ENCODE measurements around the gene DACH1.

The DACH1 gene

DNA sequence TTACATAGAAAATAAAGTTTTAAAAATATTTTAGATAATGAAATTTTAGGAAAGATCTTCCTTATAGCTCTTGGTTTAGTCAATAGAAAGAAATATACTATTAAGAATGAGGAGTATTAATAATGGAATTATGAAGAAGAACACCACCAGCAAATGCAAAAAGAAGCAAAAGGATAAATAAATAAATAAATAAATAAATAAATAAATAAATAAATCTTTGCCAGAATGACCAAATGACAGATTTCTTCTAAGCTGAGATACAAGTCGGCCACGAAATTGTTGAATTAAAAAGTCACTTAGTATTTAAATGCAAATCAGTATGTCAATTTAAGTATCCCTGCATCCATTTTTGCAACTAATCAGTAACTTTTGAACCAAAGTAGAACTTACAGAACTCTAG lies 95.9 kb downstream of the DACH1 start:
- DNase-seq = no peak

DNA sequence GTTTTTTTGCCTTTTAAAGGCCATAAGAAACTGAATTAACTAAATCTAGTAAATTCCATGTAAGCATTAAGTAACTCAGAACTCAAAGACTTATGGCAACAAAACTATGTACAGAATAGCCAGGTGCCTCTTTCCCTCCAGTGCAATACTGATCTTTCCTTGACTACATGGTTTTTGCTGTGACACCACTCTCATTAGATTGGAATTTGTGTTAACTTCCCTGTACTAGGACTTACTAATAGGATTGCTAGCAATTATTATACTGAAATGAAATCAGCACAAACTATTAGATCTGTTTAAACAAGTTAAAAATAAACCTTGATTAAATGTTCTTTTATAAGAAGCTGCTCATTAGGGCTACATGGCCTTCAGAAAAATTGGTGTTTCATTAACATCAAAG lies 96.3 kb downstream of the DACH1 start:
- no peak for DNase-seq

DNA sequence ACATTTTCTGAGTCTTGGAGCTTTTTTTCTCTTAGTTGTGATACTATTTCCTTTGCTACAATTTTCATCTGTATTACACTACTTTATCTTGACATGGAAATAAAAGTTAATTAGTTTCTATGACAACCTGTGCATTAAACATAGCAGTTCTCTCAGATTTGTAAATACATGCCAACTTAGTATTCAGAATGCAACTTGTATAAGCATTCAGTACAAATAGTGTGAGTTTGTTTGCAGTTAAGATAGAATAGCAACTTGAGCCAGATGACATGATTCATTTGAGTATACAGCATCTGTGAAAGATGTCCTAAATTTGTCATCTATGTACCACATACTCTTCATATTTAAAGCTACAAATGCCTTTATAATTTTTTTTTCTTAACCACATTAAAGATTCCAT lies 98.1 kb downstream of the DACH1 start:
- no peak for DNase-seq

DNA sequence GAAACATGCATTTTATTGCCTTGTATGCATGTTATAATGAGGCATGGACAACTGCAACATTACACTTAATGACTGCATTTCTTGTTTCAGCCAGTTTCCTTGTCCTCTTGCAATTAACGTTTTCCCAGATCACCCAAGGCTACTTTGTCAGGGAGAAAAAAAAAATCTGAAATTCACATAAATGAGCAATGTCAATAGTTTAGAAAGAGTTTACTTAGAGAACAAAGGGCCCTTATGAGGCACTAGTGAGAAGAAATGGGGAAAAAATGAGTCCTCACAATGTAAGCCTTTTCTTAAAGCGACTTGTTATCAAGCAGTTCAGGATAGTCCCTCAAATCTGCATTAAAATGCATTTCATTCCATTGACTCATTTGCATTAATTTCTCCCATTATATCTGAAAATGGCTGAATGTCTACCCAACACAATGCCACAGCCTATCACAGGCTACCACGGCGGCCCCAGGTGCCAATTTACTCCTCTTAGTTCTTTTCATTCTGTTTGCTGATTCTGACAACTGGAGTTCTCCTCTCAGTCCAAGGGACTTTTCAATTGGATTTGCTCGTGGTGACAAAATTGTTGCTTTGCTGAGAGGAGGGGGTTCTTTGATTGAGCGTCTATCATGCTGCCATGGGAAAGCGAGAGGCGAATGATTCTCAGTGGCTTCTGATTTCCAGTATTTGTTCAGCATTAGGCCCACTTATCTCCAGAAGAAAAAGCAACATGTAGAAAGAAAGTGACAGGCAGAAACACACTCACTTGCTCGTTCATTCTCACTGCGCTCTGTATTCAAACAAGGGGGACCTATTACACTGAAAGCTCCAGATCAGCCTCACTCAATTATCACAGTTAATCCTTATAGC lies 107.1 kb downstream of the DACH1 start:
- no peak for DNase-seq

DNA sequence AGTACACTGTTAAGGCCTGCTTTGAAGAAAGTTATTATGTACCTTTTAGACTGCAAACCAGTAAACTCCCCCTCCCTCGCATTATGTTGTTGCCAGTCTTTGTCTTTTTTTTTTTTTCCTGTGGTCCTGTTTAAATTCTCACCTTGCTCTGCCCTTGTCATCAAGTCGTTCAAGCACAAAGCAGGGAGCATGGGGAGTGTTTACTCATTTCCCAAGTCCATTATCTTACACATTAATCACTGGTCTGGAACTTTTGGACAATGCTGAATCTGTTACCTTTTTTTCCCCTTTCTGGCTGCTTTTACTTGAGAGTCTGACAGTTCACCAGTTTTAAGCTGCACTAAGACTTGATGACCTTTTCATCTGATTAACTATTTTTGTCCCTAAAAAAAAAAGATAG lies 108.2 kb downstream of the DACH1 start:
- no peak for DNase-seq

DNA sequence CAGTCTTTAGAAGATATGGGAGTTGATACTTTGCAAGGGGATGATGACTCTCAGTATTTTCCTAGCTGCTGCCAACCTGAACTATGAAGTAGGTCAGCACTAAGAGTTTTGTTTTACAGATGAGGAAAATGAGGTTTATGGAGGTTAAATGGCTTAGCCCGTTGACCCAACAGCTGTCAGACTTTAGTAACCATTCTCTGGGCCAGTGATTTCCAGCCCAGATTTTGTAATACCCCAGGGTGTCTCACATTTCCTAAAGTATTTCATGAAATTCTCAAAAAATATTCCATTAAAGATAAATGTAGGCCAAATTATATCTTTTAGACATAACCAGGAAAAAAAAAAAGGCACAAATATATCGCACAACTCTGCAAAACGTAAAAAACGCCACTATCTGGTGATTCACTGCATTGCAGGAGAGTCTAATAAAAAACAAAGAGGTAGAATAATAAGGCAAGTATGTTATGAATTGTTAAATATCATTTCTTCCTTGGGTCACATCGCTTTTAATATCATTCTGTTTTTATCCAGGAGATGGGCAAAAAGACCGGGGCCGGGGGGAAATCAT lies 112.5 kb downstream of the DACH1 start:
- DNase-seq = no peak

DNA sequence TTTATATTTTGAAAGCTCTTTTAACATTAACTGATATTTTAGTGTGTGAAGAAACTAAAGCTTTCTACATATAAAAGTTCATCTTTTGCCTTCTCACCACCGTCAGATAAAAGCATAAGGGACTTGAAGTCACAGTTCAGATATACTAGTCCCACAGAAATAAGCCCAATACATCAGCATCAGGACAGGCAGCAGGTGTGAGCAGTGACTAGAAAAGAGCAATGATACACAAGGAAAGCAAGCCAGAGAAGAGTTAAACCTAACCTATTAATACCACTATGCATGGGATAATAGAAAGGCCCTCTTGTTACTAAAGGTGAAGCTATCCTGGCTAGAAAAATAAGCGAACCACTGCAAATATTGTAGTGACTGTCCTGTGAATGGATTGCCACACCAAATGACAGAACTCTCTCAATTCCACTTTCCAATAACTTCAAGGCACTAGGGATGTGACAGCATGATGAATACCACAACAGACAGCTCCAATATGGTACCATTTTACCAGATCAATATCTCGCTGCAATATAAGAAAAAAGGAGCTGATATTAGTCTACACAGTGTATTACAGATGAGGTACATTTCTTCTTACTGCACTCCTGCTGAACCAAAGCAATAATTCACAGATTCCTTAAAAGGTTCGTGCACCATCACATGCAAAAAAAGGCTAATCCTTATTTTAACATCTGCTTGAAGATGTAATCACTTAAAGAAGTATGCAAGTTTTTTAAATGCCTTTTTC lies 114.1 kb downstream of the DACH1 start:
- DNase-seq = no peak

DNA sequence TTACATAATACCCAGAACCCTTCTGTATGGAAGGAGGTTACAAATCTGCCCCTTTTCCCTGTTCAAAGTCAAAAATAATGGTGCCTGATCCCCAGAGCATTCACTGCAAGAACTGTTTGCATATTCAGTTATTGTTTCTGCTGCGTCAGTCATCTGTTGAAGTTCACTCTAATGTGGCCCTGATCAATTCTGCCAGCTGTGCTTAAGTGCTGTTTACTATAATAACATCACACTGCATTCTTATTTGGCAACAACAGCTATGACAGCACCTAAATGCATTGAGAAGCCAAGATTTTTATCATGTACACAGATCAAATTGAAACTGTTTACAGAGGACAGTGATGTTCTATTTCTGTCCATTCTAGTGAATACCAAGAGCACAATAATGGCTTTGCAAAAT lies 115.9 kb downstream of the DACH1 start:
- DNase-seq = no peak

DNA sequence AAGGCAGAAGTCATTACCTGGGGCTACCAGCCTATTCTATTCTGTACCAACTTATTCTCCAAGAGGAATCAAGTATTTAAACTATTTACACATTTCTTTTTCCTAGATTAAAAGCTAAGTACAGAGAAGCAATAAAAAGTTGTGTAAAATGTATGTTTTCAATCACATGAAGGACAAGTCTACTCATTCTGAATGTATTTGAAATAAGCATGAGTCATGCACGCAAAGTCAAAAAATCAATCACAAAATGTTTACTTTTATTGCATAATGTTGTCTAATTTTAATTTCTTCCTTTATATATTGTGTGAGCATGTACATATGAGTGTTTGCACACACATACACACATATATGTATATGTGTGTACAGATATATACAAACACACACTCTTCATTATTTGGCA lies 136.7 kb downstream of the DACH1 start:
- no peak for DNase-seq

DNA sequence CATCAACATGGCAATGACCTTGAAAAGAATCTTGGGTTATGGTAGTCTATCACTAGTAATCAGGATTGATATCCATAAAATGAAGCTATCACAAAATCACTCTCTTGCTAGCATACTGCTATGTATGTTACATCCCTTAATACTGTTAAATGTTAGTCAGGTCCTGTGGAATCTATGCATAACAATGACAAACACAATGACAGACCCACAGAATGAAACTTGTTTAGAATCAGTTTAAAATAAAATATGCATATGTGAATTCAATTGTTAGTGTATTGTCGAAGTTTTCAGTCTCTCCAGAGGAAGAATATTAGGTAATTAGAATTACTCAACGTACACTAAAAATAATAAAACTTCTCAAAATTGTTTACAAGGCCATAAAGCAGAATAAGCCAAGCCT lies 137.6 kb downstream of the DACH1 start:
- DNase-seq = no peak

DNA sequence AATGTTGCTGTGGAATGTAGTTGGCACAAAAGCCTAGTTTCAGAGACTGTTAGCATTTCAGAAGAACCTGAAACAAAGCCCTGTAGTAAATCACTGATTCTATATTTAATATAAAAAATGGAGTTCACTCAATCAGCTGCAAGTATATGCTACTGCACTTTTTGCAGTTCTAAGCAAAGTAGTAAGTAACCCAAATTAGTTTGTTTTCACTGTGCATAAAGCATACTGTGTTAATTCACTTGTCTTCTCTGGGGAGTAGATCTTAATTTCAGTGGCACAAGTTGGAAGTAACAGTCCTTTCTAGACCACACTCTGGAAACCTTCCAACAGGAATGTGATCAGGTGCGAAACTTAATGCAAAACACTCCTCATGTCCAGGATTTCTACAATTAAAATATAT lies 139.3 kb downstream of the DACH1 start:
- no peak for DNase-seq

DNA sequence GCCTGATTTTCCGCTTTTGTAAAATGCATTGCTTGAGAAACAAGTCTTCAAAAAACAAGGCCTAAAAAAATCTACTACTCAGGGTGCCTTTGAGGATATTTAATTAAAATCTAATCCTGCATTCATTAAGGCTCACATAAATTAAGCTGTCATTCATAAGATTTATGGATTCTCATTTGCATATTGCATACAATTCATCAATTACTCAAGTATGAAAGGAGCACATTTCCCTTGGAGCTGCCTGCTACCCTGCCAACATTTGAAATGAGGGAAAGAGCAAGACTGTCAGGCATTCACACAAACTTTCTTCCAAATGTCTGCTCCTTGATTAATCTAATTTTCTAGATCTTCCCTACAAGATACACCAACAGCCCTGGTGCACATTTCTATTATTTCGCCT lies 140.0 kb downstream of the DACH1 start:
- DNase-seq = no peak

DNA sequence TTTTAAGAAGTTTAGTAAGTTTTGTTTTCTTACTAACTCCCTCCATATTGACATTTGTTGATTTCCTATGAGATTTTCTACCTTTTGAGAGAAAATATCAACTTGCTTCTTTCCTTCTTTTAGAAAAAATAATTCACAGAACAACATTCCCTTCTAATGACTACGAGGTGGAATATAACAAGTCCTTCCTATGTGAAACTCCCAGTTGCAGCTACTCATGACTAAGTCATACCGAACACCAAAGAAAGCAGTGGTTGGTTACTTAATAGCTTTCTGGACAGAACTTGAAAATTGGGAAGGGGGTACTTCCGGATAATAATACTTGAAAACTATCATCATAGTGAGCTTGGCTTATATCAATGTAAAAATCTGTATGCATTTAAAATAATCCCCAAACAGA lies 144.8 kb downstream of the DACH1 start:
- no peak for DNase-seq

DNA sequence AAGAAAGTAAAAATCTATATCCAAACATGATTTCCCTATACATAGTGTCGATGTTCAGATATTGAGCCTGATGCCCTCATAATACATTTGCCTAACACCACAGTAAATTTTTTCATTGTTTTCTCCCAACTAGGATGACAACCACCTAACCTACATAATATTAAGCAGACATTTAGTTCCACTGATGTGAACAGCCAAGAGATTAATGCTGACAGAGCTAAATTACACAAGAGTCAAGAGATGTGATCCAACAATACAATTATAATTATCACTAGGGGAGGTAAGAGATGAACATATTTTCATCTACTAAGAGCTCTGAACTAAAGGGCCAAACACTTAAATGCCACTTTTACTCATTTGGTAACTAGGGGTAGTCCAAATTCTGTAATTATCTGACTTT lies 145.9 kb downstream of the DACH1 start:
- DNase-seq = no peak

DNA sequence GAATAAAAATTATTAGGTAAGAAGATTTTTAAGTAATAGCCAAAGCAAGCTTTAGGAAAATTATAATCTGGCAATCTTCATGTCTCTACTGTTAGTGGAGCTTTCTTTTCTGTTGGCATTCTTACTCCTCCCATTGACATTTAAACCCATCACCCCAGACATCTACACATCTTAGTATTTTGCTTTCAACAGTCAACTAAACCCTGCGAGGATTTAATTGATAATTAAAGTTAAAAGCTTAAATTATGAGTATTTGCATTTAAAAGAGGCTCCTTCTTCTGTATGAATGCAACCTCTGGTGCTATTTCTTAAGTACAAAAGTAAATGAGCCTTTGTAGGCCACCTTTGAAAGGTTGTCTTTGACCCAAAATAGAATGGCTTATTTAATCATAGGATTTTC lies 148.1 kb downstream of the DACH1 start:
- DNase-seq = no peak

DNA sequence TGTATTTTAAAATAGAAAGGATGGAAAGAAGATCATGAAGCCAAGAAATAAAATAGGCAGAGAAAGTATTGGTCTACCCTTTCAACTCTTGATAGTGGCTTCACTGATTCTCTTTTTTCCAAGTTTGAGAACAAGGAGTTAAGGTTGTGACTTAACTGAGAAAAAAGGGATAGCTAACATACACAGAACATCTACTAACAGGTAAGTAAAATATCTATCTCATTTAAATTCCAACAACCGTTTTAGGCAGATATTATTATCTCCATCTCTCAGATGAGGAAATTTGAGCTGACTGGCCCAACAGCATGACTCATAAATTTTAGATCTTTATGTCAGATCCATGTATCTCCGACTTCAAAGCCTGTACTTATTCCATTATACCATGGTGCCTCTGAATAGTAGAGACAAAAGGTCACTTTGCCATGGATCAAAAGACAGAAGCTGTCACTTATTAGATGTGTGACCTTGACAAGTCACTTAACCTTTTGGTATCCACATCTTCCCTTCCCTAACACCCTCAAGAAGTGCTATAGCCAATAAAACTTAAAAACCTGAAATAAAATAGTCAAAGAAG lies 152.1 kb downstream of the DACH1 start:
- DNase-seq = no peak

DNA sequence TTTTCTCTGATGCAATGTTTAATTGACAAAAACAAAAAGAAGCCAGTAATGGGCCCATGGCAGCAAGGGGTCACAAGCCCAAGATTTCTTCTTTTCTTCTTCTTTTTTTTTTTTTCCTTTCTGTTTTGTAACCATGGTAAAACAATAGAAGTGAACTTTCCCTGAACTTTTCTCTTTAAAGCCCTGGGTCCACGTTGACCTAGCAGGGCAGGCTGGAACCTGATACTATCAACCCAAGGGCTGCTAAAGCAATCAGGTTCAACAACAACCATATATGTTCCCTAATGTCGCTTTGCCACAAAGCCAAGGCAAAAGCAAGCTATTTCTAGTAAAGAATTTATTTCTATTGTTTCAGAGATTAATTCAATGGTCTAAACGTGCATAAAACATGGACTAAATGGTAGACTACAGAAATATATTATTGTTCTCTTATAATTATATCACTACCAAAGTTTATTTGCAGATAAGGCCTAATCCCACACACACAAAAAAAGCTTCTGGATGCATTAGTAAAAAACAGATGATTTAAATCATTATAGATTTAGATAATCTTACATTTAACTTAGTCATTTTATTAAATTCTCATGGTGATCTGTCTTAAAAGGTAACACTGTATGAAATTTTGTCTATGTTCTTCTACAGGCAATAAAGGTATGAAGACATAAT lies 153.9 kb downstream of the DACH1 start:
- DNase-seq = no peak

DNA sequence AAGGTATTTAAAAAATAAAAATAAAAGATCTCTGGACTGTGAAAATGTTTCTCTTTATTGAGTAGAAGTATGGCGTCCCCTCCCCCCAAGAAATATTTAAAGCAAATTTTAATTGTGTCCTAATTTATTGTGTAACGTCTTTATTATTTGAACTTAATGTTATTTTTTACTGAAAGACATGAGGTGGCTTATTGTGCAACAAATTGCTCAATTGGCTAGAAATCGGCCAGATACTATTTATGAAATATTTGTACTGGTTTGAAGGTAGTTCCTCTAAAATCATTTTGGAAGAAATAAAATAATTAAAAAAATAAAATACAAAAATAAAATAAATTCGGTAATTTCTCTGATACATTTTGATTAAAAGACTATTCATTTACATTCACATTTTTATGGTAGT lies 162.3 kb downstream of the DACH1 start:
- no peak for DNase-seq

DNA sequence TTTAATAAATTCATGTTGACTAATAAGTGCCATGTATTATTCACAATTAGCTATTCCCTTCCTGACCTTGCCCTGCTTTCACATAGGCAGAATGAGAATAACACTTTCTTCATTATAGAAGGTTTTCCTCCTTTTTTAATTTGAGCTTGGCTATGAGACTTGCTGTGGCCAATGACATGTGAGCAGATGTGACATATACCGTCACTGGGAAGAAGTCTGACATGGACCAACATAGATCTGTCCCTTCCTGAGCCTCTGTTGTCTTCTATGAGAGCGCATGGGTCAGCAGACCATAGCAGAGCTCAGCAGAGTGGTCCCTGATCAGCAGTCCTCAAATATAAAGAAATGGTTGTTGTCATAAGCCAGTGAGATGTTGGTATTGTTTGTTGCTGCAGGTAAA lies 163.9 kb downstream of the DACH1 start:
- no peak for DNase-seq

DNA sequence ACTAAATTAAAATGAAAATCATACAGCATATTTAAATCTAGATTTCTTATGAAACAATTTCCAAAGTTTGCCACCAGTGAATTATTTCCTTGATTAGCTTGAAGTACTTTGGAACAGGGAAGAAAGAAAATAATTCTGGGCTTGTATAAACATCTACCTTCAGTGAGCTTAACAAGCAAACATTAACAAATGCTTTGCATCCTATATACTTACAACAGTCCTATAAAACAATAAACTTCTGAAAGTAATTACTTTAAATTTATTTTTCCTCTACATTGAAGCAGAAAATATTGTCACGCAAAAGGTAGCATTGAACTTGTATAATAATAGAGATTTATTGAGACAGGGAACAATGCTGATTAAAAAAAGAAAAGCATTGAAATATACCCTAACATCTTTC lies 164.8 kb downstream of the DACH1 start:
- DNase-seq = no peak

DNA sequence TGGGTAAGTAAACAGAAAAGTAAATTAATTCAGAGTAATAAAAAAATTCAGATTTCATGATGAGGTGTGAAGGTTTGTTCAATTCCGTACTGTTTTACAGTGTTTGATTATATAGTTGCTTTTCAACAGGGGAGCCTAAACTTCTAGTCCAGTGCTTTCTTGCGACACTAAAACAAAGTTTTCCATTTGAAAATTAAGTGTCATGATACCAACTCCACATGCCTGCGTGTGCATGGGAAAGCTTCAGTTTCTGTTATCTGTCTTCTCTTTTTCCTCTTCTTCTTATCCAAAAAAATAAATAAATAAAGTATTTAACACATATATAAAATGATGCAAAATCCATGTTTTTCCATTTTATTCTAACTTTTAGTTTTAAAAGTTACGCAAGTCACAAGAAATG lies 165.3 kb downstream of the DACH1 start:
- no peak for DNase-seq

DNA sequence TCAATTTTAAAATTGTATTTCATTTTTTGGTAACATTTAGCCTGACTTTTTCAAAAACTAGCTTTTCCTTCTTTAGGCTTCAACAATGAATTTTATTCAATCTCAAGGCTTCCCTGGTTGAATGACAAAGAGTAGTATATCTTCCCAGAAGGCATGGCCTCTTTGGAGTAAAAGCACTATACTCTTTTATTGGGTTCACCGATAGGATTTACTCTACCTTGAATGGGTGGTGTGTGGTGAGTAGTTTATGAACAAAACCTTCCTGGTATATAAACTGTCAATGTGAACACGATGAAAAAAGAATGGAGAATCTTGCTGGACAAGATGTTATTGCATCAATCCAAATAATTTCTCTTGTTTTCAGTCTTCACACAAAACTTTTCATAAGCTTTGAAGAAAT lies 167.7 kb downstream of the DACH1 start:
- DNase-seq = no peak

DNA sequence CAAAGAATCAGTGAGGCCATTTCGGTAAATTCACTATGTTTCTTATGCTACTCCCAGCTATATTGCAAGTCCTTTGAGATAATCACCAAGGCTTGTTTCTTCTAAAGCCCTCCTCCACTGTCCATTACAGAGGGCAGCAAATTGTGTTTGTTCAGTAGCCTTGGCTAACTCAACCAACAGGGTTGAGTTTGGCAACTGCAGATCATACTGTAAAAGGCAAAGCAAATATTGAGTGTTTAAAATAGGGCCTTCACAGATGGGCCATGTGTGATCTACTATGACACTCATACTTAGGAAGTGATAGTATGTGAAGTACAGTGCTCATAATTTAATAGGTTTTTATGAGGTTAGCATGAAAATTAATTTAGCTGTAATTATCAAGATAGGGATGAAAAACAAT lies 171.3 kb downstream of the DACH1 start:
- no peak for DNase-seq
